ENCODE results near the gene CROCC.

CROCC gene

GRCh38 chr1:16971341-16972188 is 49.8 kb downstream of the CROCC start:
- peak; percentile 9 for DNase-seq

GRCh38 chr1:16972189-16972895 is 50.6 kb downstream of the CROCC start:
- no peak for DNase-seq

GRCh38 chr1:16973215-16973614 is 51.5 kb downstream of the CROCC start:
- no peak for DNase-seq

- no peak for DNase-seq
These were observed 53.5 kb downstream of the CROCC start for GRCh38 chr1:16975211-16975610.

GRCh38 chr1:16975838-16976237 is 54.1 kb downstream of the CROCC start:
- no peak for DNase-seq

- no peak for DNase-seq
These were observed 55.2 kb downstream of the CROCC start for GRCh38 chr1:16976966-16977365.

- DNase-seq, result no peak
These were observed 55.6 kb downstream of the CROCC start for GRCh38 chr1:16977377-16977776.

GRCh38 chr1:16978139-16978538 is 56.4 kb downstream of the CROCC start:
- DNase-seq, result no peak

- no peak for DNase-seq
These were observed 57.1 kb downstream of the CROCC start for GRCh38 chr1:16978567-16979474.

- DNase-seq, result no peak
These were observed 58.0 kb downstream of the CROCC start for GRCh38 chr1:16979475-16980327.

- no peak for DNase-seq
These were observed 58.9 kb downstream of the CROCC start, which contains the start of gene MFAP2 for GRCh38 chr1:16980473-16981268. Gene MFAP2, minus strand, starts transcription at chr1:16980620. Its CDS starts 2,347 bp downstream, at chr1:16978273.

- no peak for DNase-seq
These were observed 59.6 kb downstream of the CROCC start for GRCh38 chr1:16981269-16981849.

- no peak for DNase-seq
These were observed 61.2 kb downstream of the CROCC start for GRCh38 chr1:16982902-16983301.

GRCh38 chr1:16983649-16984048 is 61.9 kb downstream of the CROCC start:
- no peak for DNase-seq

- peak; percentile 37 for DNase-seq
These were observed 63.0 kb downstream of the CROCC start for GRCh38 chr1:16984717-16985116.

GRCh38 chr1:16986113-16986512 is 64.4 kb downstream of the CROCC start:
- DNase-seq, result no peak

GRCh38 chr1:16986560-16986959 is 64.8 kb downstream of the CROCC start:
- DNase-seq, result no peak

- no peak for DNase-seq
These were observed 65.2 kb downstream of the CROCC start for GRCh38 chr1:16986962-16987361.

GRCh38 chr1:16988210-16988609 is 66.5 kb downstream of the CROCC start:
- no peak for DNase-seq

GRCh38 chr1:16989676-16990391 is 68.1 kb downstream of the CROCC start:
- DNase-seq, result no peak
